Progenitor cell of endocrine pancreas (in vitro differentiated cells): ENCODE data around the gene NGB. TPM values are rescaled to one million over a fixed set of nuclear protein-coding genes. Genes with fewer than 3 reads are reported as not detected.

Source experiments
- DNase-seq: peaks from one replicate; pipeline ENCODE4 v3.0.0; 2021; ENCODE audit warnings: low spot score; ENCODE audit not compliant: unreplicated experiment
- H3K27ac Mint-ChIP-seq: 2 replicates; pipeline ENCODE4 v1.8.0; 2021; ENCODE audit warnings: mild to moderate bottlenecking, moderate library complexity, mixed read lengths
- H3K27me3 Mint-ChIP-seq: 2 replicates; pipeline ENCODE4 v1.8.0; 2021; ENCODE audit warnings: mixed read lengths
- H3K36me3 Mint-ChIP-seq: 2 replicates; pipeline ENCODE4 v1.8.0; 2022; ENCODE audit warnings: mixed read lengths; ENCODE audit not compliant: insufficient read depth
- H3K4me1 Mint-ChIP-seq: 2 replicates; pipeline ENCODE4 v1.8.0; 2021; ENCODE audit warnings: low read depth, mixed read lengths
- H3K4me3 Mint-ChIP-seq: 2 replicates; pipeline ENCODE4 v1.8.0; 2021; ENCODE audit warnings: low read depth, mild to moderate bottlenecking, moderate library complexity, mixed read lengths
- H3K9me3 Mint-ChIP-seq: 2 replicates; pipeline ENCODE4 v1.8.0; 2021; ENCODE audit warnings: low read depth, mixed read lengths
- total RNA-seq: library from RNA; stranded (reverse); gene quantifications from 2 replicates; pipeline ENCODE4 v1.2.1, GENCODE V29; 2021
- TF ChIP-seq, protein P1 (sequence below): fragments of 200-600 bp; sonication (generic); IDR thresholded peaks from one replicate; pipeline ENCODE4 v1.5.0; 2021; ENCODE audit warnings: antibody characterized with exemption, mild to moderate bottlenecking; ENCODE audit not compliant: unreplicated experiment

NGB gene
- total RNA-seq, 1 donor from 2014 or later: not detected

DNA sequence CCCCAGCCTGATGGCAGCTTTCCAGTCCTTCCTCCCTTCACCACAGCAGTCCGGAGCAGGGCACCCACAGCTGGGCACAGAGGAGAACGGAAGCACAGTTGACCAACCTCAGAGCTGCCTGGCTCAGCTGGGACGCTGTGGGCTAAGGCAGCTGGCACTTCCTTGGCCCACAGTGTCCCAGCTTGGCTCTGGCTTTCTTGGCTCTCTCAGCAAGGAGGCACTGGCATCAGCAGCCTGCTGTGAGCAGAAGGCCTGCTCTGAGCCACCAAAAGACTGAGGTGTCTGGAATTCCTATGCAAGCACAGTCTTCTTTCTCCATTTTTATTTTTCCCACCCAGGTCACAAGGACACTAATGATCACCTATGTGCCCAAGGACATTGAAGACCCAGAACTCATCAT, 32.6 kb downstream of the NGB start:
- TF ChIP-seq, protein P1, sequence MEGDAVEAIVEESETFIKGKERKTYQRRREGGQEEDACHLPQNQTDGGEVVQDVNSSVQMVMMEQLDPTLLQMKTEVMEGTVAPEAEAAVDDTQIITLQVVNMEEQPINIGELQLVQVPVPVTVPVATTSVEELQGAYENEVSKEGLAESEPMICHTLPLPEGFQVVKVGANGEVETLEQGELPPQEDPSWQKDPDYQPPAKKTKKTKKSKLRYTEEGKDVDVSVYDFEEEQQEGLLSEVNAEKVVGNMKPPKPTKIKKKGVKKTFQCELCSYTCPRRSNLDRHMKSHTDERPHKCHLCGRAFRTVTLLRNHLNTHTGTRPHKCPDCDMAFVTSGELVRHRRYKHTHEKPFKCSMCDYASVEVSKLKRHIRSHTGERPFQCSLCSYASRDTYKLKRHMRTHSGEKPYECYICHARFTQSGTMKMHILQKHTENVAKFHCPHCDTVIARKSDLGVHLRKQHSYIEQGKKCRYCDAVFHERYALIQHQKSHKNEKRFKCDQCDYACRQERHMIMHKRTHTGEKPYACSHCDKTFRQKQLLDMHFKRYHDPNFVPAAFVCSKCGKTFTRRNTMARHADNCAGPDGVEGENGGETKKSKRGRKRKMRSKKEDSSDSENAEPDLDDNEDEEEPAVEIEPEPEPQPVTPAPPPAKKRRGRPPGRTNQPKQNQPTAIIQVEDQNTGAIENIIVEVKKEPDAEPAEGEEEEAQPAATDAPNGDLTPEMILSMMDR: no peak
- Mint-ChIP-seq H3K27ac (no peak overlapping the region), H3K9me3 (no peaks in the 10 kb centered on the region), H3K36me3 (no peaks in the 10 kb centered on the region), H3K27me3 (peaks cover 12% of the 10 kb centered on the region), H3K4me3 (no peak overlapping the region), H3K4me1 (no peaks in the 10 kb centered on the region)
- no peak for DNase-seq

DNA sequence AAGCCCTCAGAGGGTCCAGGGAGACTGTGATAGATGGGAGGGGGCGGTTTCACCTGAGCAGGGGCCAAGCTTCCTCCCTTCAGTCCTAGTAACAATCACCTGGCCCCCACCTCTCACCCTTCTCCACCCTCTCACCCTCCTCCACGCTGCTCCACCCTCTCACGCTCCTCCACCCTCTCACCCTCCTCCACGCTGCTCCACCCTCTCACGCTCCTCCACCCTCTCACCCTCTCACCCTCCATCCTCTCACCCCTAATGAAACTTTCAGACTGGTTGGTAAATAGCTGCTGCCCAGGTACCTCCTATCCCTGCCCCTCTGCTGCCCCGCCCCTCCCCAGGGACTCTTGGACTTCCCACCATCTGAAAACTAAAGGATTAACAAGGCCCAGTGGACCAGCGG, 34.2 kb downstream of the NGB start:
- peaks cover 13% of the 10 kb centered on the region for H3K27me3 Mint-ChIP-seq
- H3K9me3 Mint-ChIP-seq: no peaks in the 10 kb centered on the region
- no peak overlapping the region for H3K4me3 Mint-ChIP-seq
- no peaks in the 10 kb centered on the region for H3K4me1 Mint-ChIP-seq
- DNase-seq: no peak
- no peaks in the 10 kb centered on the region for H3K36me3 Mint-ChIP-seq
- TF ChIP-seq, protein P1: no peak
- no peak overlapping the region for H3K27ac Mint-ChIP-seq

DNA sequence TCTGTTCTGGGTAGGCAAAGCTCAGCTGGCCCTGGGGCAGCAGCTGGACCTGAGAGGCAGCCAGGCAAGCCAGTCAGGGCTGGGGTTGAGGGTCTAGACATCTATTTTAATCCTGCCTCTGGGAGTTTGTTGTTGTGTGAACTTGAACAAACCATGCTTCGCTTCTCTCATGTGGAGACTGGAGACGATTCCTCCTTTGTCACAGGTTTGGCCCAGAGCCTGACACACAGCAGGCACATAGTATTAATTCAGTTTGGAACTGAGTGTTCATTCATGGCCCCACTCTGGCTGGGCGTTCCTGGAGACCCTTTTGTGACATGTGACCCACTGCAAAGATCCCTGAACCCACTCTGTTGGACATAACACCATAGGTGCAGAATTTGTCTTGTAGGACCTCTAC, 39.3 kb downstream of the NGB start:
- peaks cover 9% of the 10 kb centered on the region for H3K27me3 Mint-ChIP-seq
- H3K4me3 Mint-ChIP-seq: no peak overlapping the region
- no peaks in the 10 kb centered on the region for H3K9me3 Mint-ChIP-seq
- DNase-seq: no peak
- no peaks in the 10 kb centered on the region for H3K4me1 Mint-ChIP-seq
- no peaks in the 10 kb centered on the region for H3K36me3 Mint-ChIP-seq
- H3K27ac Mint-ChIP-seq: no peak overlapping the region
- TF ChIP-seq, protein P1: no peak

DNA sequence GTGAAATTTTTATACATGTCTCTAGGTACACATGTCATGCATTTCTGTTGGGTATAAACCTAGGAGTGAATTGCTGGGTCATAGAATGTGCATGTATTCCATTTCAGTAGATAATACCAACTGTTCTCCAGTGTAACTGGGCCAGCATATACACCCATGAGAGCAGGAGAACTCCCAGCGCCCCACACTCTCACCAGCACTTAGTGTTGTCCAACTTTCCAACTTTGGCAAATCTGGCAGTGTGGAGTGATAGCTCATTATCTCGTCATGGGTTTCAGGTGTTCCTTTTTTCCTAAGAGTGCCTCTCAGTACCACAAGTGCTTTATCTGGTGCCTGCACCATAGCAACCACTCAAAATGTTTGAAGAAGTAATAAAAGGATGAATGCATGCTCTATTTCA, 40.1 kb downstream of the NGB start:
- DNase-seq: no peak
- H3K4me1 Mint-ChIP-seq: no peaks in the 10 kb centered on the region
- no peak overlapping the region for H3K27ac Mint-ChIP-seq
- TF ChIP-seq, protein P1: no peak
- no peak overlapping the region for H3K4me3 Mint-ChIP-seq
- no peaks in the 10 kb centered on the region for H3K9me3 Mint-ChIP-seq
- peaks cover 15% of the 10 kb centered on the region for H3K27me3 Mint-ChIP-seq
- H3K36me3 Mint-ChIP-seq: no peaks in the 10 kb centered on the region

DNA sequence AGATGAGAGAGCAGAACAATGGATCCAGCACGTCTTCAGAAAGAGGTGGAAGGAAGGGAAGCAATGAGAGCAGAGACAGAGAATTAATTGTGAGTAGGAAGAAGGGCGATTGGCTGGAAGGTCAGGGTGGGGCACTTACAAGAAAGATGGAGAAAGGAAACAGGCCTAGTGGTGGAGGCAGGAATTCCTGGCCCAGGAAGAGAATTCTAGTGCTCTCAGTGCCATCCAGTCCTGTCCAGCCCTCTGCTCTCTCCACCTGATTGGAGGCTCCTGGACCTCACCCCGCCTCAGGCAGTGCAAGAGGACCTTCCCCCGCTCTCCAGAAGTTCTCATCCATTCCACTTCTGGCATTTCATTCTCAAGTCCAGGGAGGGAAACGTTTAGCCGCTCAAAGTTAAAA, 43.0 kb downstream of the NGB start:
- TF ChIP-seq, protein P1: no peak
- no peak overlapping the region for H3K4me3 Mint-ChIP-seq
- DNase-seq: no peak
- no peak overlapping the region for H3K27ac Mint-ChIP-seq
- H3K27me3 Mint-ChIP-seq: peaks cover 23% of the 10 kb centered on the region
- H3K36me3 Mint-ChIP-seq: no peaks in the 10 kb centered on the region
- no peaks in the 10 kb centered on the region for H3K4me1 Mint-ChIP-seq
- no peaks in the 10 kb centered on the region for H3K9me3 Mint-ChIP-seq
